GM19240 (cell line): Measurements from ENCODE around the gene ITGB6.
A peak's percentile ranks its signal among the peaks of the same experiment; 100 is the strongest.

ENCODE experiments used
- DNase-seq: peaks from one replicate; pipeline ENCODE4 v3.0.0; 2011; ENCODE audit warnings: low spot score; ENCODE audit not compliant: insufficient read length

The ITGB6 gene, protein sequence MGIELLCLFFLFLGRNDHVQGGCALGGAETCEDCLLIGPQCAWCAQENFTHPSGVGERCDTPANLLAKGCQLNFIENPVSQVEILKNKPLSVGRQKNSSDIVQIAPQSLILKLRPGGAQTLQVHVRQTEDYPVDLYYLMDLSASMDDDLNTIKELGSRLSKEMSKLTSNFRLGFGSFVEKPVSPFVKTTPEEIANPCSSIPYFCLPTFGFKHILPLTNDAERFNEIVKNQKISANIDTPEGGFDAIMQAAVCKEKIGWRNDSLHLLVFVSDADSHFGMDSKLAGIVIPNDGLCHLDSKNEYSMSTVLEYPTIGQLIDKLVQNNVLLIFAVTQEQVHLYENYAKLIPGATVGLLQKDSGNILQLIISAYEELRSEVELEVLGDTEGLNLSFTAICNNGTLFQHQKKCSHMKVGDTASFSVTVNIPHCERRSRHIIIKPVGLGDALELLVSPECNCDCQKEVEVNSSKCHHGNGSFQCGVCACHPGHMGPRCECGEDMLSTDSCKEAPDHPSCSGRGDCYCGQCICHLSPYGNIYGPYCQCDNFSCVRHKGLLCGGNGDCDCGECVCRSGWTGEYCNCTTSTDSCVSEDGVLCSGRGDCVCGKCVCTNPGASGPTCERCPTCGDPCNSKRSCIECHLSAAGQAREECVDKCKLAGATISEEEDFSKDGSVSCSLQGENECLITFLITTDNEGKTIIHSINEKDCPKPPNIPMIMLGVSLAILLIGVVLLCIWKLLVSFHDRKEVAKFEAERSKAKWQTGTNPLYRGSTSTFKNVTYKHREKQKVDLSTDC

DNA sequence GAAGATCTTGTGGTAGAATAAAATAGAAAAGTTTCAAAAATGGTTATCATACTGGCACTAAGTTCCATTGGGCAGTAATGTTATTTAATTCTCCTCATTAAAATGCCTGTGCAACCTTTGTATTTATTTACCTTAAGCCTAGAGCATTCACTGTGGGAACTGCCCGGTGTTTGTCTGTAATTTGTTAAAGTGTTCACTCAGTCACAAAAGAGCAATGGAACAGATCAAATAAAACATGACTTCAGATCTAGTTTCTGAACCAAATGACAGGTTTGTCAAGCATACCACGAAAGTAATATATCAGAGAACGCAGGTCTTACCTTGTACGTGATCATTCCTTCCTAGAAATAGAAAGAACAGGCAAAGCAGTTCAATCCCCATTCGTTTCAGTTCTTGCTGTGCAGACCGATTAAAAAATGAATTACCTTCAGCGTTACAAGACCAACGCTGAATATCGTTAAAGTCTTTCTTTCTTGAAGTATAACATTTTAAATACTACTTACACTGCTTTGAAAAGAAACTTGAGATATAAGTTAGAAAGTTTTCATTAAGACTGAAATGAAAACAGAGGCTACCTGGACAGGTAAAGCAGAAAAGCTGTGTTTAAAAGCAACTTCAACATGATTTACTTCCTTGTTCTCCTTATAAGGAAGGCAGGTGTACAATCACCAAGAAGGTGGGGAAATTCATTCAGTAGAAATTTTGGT is at the start of gene ITGB6:
ITGB6 (minus strand) TSS at position 590 of the 707 bp plus-strand sequence; CDS start at position 381, 209 bp downstream.
- no peak for DNase-seq

DNA sequence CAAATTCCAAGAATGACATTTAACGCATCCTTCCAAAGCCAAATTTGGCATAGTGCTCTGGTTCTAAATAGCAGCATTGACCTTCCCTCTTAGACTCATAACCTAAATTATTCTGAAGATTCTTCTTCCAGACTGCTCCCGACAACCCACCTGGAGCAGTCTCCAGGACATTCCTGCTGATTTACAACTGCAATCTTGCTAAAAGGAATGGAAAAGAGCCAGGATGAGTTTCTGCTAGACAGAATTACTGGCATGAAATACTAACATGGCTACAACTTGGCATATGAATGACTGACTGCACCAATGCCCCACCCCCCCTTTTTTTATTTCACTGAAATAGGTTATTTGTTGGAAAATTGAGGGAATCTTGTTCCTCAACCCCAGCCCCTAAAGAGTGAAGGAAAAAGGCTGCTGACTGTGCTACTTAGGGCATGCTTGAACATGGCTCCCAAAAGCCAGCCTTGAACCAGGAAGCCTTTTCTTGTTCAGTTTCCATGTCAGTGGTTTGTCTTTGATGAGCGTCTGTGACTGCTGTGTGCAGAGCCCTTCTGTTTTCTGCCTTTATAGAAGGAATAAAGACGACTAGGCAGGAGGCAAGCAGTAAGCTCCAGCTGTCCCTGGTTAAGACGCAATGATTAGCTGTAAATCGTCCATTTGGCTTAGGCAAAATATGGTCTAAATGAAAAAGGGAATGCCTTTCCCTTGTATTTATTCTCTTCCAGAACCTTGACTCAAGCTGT is 47.4 kb upstream of the ITGB6 start:
- no peak for DNase-seq

DNA sequence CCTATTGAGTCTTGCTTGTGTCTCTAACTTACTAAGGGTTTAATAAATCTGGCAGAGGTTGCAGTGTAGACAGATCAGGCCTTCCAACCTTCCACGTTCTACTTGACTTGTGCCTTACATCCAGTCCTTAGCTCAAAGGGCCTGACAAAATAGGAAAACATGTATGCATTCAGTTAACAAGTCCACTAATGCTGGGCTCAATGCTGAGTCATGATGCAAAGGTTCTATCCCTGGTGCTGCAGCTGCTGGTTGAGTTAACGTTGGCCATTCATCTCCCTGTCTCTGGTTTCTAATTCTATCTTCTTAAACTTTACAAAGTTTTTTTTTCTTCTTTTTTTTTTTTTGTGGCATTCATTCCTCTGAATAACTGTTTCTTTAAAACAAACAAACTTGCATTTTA is 46.3 kb upstream of the ITGB6 start:
- DNase-seq, result no peak

DNA sequence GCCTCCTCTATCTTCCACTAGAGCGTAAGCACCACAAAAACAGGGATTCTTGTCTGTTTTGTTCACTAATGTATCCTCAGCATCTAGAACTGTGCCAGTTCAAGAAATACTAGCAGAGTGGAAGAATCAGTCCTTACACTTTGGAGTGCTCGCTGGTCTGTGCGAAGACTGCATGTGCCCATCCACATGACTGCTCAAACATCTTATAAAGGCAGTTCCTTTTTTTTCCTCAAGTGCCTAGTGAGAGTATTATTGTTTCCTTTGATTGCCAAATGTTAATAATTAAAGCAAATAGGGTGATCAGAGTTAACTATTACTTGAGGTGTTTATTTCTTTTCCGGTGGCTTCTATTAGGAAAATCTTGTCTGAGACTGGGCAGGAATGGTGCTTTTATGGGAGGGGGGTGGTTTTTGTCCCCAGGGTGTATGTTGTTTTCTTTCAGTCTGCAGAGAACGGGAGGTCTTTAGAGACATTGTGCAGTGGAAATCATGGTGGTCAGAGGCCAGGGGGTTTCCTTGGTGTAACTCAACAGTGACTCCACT is 45.6 kb upstream of the ITGB6 start:
- no peak for DNase-seq

DNA sequence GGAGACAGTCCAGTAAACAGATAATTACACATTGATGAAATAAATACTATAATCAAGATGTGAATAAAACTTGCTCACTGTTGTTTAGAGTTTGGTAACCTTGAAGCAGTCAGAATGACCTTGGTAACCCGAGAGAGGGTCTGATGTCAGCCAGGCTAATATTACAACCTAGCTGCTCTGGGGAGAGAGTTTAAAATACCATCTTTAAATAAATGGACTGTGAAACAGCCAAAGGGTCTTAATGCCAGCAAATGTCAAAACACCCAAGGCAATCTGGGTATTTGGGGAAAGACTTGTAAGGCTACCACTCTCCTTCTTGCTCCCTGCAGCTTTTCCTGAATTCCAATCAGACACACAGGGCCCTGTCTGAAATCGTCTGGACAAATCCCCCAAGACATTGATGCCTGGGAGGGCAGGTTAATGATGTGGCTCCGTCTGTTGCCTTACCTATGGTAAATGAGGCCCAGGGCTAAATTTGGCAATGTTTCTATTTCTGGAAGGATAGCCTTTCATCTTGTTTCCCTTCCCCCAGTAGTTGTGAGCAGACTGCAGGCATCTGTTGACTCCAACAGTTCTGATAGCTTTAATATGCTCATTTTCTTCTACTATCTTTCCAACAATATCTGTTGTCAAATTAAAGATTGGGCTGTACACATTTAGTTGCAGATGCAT is 43.0 kb upstream of the ITGB6 start:
- no peak for DNase-seq

DNA sequence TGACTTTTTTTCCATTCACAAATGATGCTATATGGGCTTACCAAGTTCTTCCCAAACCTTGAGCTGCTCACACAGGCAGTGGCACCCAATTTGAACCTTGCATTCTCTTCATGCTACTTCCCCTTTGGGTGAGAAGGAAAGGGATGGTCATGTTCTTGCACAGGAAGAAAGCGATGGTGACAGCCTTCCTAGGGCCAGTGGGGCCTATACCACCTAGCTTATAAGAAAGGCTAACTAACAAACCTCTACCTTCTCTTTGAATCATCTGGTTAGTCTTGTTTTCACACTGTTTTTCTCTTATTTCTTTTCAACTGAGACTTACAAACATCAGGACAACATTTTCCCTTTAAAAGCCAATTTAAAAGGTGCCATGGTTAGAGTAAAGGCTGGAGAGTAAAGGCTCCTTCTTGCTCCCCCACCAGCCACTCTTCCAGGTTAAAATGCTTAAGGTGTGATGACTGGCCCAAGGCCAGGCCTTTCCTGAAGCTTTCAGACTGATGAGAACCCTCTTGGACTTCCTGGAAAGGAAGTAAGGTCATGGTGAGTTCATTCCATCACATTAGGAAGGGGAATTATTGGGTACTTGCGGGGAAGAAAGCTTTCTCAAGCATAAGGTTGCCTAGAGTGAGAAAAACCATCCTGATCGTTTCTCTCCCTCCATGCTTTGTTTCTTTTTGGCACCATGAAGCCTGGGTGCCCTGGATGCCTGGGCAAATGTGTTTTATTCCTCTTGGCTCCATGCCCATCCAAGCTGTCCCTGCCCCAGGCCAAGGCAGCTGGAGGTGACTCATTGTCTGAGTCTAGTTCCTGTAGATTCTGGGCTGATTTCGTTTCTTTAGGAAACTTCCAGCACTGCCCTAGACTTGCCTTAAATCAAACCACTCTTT is 41.4 kb upstream of the ITGB6 start:
- DNase-seq, result no peak

DNA sequence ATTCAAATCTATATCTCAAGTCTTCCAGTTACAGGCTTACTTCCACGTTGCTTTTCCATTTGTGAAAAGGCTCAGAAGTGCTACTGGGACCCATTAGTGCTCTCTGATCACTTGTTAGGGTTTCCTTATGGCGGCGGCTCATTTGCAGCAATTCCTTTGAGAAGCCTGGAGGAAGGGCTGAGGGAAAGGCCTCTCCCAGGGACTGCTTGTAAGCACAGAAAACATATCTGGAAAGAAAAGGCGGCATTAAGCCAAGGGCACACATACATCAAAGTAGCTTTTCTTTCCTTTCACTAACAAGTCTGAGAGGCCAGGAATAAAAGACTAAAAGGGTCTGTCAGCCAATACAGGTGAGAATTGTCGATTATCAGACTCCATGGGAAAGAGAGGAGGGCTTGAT is 39.4 kb upstream of the ITGB6 start:
- no peak for DNase-seq

DNA sequence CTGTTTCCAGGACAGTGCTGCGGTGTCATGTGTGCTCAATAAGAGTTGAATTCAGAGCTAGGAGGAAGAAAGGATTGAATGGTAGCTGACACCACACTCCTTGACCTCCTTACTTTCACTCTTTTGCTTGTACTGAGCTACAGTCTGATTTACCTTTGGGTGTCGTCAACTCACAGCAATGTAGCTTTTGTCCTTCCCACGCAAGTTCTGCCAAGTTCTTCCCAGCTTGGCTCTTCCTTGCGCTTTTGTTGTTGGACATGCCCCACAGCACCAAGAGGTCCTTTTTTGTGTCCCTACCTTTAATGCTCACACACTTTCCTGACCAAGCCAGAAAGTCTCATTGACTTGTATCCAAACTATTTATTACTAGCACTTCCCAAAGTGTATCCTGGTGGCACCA is 38.3 kb upstream of the ITGB6 start:
- no peak for DNase-seq

DNA sequence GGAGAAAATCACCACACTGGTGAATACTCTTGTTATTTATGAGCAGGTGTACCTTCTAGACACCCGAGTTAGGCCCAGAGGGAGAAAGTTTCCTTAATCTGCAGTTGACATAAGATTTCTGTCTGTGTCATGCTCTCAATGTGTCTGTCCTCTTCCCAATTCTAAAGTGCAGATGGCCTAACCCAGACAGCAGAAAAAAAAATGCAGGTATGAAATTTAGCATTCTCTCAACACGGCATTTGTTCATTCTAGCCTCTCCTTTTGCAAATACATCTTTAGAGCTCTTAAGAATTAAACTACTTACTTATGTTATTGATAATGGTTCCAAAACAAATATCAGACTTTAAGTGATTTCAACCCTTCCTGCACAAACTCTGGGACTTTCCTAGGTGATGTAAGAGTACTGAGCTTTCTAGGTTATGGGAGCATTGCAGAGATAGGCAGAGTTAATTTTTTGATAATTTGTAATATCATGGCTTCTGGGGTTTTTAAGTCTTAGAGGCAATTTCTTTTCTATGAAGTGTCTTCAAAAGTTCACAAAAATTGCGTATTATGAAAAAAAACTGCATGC is 32.9 kb upstream of the ITGB6 start:
- no peak for DNase-seq

DNA sequence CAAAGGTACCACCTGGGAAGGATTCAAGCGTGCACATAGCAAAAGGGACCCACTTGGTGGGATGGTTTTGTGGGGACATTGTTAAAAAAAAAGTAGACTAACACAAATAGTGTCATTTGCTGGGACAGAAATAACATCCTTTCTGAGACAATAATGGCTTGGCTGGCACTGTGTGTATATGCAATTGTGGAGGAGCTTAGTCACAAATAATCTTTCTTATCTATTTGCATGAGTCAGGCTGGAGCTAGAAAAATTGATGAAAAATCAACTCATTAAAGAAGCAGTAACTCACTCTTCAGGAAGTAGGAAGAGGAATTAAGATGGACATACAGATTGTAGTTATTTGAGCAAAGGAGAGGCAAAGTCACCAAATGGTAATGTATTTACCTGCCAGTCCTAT is 29.5 kb upstream of the ITGB6 start:
- no peak for DNase-seq

DNA sequence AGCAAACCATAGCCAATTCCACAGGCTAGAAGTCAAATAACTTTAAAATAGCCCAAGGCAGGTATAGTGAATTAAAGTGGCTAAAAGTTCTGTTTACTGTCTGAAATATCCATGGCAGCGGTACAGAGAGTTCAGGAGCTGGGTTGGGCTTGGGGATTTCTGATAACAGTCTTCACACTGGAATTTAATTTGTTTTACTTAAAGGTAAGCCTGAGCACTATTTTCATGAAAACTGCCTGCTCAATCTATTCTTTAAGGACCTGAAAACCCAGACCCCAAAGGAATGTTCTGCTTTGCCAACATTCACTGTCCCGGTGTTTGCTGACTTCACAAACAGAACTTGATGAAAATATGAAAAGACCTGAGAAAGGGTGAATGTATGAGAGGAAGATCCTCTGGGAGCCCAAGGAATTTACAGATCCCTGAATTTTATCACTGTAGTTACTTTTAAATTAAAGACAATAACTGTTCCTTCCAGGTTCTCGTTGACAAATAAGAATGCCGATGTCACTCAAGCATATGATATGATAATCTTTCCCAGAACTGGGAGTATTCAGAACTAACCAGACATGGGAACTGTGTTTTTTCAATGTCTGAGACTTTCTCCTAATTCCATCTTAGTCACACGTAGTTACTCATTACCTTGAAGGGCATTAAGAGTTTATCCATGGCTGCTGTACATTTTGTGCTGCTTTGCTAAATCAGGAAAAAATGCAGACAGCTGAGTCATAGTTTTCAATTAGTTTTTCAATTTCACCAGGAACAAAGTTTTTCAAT is 28.3 kb upstream of the ITGB6 start:
- no peak for DNase-seq

DNA sequence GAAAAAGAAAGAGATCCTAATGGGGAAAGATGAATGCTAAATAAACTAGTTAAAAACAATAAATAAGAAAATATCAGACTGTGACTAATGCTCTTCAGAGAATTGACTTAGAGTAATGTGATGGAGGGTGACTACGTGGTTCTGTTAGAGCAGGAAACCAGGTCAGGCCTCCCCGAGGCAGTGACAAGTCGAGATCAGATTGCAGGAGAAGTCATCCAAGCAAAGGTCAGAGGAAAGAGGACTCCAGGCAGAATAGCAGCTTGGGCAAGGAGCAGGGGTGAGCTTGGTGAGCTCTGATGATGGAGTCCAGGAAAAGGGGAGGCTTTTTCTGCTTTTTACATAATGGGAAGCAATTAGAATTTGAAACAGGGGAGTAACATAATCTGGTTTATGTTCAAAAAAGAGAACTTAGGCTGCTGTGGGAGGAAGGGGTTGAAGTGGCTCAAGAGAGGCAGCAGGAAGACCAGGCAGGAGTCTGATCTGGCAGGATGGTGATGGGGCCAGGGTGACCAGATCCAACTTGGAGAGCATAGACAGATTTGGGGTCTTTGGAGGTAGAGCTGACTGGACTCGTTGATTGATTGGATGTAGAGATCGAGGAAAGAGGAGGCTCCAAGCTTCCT is 27.3 kb upstream of the ITGB6 start:
- DNase-seq, result no peak

DNA sequence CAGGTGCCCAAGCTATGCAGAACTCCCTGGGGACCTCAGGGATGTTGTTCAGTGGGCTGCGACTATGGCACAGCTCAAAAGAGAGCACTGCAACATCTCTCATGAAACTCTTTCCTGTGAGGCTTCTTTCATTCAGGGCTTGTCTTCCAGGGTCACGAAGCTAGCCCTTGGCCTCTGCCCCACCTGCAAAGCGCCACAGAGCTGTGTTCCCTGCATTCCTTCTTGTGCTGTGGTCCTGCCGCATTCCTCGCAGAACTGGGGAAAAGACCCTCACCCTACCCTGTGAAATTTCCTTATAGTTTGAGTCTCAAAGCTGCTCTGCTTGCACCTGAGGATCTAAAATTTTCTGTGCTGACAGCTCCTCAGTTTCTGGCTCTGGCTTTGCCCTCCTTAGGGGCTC is 26.3 kb upstream of the ITGB6 start:
- no peak for DNase-seq

DNA sequence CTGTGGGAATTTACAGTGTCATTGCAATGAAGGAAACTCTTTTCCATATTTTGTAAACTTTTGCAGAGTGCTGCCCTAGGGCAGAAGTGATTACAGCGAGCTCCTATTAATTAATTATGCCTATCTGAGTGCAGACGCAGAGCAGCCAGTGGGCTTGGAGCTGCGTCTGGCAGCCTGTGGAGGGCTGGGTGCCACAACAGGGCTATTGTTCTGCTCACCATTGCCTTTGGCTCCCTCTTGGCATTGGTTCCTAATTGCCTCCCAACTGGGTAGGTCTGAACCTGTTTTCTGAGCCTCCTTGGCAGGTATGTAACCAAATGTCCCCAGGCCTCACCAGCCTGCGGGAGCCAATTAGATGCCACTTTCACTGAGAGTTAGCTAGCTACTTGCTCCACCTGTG is 25.6 kb upstream of the ITGB6 start:
- no peak for DNase-seq

DNA sequence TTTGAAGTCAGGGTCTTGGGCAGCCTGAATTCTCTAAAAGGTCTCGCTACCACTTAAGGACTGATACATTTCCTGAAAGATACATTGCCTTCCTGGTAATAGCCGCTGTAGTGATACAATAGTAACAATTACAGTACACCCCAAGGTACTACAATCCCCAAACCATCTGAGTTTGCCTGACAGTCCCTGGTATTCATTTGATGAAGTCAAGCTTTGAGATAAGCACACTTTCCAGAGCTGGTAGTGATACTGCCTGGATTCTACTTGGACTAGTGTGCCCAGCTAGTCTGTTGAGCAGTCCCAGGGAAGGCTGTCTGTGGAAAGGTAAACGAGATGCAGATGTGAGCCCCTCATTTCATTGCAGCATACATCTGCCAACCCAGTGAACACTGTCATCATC is 24.4 kb upstream of the ITGB6 start:
- no peak for DNase-seq

DNA sequence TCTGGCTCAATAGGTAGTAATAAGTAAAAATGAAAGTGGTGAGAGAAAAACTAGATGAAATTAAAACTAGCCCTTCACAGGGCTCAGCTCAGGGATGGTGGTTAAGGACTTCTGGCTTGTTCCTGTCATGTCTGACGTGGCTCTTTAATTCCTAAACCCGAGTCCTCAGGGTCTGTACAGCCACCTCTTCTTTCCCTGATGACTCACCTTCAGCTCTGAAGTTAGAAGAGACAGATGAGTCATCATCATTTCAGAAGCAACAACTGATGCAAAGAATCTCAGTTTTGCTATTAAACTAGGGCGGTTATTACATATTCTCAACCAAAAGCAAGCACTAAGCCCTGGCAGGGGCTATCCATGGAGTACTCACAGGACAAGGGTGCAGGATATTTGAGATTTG is 24.0 kb upstream of the ITGB6 start:
- peak; percentile 46 for DNase-seq

DNA sequence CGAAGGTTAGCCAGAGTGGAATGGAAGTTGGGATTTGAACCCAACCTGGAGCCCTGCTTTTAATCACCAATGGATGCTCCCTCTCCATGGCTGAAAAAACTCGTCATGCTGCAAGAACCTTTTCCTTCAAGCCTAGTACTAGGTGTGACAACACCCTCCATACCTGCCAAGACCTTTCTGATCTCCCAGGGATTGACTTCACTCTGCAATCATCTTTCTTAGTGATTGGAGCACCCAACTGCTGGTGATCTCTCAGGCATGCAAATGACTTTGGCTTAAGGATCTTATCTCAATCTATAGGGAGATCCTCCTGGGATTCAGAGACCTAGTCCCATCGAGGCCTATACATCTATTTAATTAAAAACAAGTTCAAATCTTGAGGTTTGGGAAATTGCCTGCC is 23.5 kb upstream of the ITGB6 start:
- no peak for DNase-seq
